ENCODE results near the gene HOXA2.

HOXA2 gene

GRCh38 chr7:27111042-27111750 lies 8.7 kb upstream of the HOXA2 start:
- DNase-seq: no peak

GRCh38 chr7:27110186-27111031 lies 7.9 kb upstream of the HOXA2 start:
- DNase-seq: no peak

- no peak for DNase-seq
These were observed 7.1 kb upstream of the HOXA2 start for GRCh38 chr7:27109466-27110185.

GRCh38 chr7:27108390-27109127 lies 6.1 kb upstream of the HOXA2 start:
- DNase-seq: no peak

- DNase-seq: no peak
These were observed 5.2 kb upstream of the HOXA2 start for GRCh38 chr7:27107391-27108381.

GRCh38 chr7:27106901-27107240 lies 4.4 kb upstream of the HOXA2 start:
- no peak for DNase-seq

GRCh38 chr7:27106181-27106900 lies 3.9 kb upstream of the HOXA2 start:
- no peak for DNase-seq

- no peak for DNase-seq
These were observed 3.0 kb upstream of the HOXA2 start for GRCh38 chr7:27105301-27106031.

GRCh38 chr7:27104341-27105058 lies 2.0 kb upstream of the HOXA2 start:
- no peak for DNase-seq

- DNase-seq: no peak
These were observed 1.2 kb upstream of the HOXA2 start for GRCh38 chr7:27103489-27104226.

- no peak for DNase-seq
These were observed 414 bp downstream of the HOXA2 start for GRCh38 chr7:27101957-27102580.

- no peak for DNase-seq
These were observed 1.1 kb downstream of the HOXA2 start for GRCh38 chr7:27101171-27101956.

- DNase-seq: no peak
These were observed 1.8 kb downstream of the HOXA2 start for GRCh38 chr7:27100694-27101170.

- DNase-seq: no peak
These were observed 2.8 kb downstream of the HOXA2 start for GRCh38 chr7:27099453-27100370.

GRCh38 chr7:27098578-27099451 lies 3.7 kb downstream of the HOXA2 start:
- no peak for DNase-seq

Data from NCI-H1417 treated with DMSO at 0.1 percent for 48 hours (cell line).